Measurements from ENCODE around the gene URB1.

DNA sequence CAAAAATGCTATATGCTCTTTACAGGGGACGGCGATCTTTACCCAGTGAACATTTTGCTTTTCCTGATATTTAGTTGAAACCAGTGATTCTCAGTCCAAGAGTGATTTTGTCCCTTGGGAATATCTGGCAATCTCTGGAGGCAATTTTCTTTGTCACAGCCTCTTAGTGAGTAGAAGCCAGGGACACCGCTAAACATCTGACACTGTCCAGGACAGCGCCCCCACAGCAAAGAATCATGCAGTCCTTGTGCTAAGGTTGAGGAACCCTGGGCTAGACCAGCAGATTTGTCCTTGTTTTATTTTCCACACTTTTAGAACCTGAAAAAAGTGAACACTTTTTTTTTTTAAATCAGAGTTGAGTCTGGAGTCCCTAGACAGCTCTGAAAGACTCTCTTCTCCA lies 32.8 kb upstream of the URB1 start:
- TF ChIP-seq, protein P1, sequence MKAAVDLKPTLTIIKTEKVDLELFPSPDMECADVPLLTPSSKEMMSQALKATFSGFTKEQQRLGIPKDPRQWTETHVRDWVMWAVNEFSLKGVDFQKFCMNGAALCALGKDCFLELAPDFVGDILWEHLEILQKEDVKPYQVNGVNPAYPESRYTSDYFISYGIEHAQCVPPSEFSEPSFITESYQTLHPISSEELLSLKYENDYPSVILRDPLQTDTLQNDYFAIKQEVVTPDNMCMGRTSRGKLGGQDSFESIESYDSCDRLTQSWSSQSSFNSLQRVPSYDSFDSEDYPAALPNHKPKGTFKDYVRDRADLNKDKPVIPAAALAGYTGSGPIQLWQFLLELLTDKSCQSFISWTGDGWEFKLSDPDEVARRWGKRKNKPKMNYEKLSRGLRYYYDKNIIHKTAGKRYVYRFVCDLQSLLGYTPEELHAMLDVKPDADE (IDR thresholded peaks at IDR 0.05), result no peak
- TF ChIP-seq, protein P2, sequence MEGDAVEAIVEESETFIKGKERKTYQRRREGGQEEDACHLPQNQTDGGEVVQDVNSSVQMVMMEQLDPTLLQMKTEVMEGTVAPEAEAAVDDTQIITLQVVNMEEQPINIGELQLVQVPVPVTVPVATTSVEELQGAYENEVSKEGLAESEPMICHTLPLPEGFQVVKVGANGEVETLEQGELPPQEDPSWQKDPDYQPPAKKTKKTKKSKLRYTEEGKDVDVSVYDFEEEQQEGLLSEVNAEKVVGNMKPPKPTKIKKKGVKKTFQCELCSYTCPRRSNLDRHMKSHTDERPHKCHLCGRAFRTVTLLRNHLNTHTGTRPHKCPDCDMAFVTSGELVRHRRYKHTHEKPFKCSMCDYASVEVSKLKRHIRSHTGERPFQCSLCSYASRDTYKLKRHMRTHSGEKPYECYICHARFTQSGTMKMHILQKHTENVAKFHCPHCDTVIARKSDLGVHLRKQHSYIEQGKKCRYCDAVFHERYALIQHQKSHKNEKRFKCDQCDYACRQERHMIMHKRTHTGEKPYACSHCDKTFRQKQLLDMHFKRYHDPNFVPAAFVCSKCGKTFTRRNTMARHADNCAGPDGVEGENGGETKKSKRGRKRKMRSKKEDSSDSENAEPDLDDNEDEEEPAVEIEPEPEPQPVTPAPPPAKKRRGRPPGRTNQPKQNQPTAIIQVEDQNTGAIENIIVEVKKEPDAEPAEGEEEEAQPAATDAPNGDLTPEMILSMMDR (conservative IDR thresholded peaks at IDR 0.05; ENCODE audit: low read depth in 2 of 2), result peak; percentile 47 to 52
- TF ChIP-seq ZNF114 (CRISPR knock-in tag; IDR thresholded peaks at IDR 0.05) (no peak), EZH2 (IDR thresholded peaks at IDR 0.05; ENCODE audit: low read depth, unreplicated experiment) (no peak)
